ENCODE measurements around the gene SMARCA2. TPM values are rescaled to one million over a fixed set of nuclear protein-coding genes. Genes with fewer than 3 reads are reported as not detected.

SMARCA2 gene
- total RNA-seq (250 and 260 TPM in 2 replicates), polyA plus RNA-seq (75.3 and 78.1 TPM in 2 replicates), polyA minus RNA-seq (167 and 206 TPM in 2 replicates)
- 133 TPM for total RNA-seq (2013)

GRCh38 chr9:2014696-2015580, at the start of gene SMARCA2:
Gene SMARCA2 (plus strand): TSS chr9:2015347. CDS start chr9:2029023, 13,676 bp downstream.
- no peak for TF ChIP-seq EZH2 (IDR thresholded peaks at IDR 0.05; ENCODE audit: borderline replicate concordance, insufficient read depth, low read depth, low read length, poor library complexity, severe bottlenecking)
- TF ChIP-seq, protein P1, sequence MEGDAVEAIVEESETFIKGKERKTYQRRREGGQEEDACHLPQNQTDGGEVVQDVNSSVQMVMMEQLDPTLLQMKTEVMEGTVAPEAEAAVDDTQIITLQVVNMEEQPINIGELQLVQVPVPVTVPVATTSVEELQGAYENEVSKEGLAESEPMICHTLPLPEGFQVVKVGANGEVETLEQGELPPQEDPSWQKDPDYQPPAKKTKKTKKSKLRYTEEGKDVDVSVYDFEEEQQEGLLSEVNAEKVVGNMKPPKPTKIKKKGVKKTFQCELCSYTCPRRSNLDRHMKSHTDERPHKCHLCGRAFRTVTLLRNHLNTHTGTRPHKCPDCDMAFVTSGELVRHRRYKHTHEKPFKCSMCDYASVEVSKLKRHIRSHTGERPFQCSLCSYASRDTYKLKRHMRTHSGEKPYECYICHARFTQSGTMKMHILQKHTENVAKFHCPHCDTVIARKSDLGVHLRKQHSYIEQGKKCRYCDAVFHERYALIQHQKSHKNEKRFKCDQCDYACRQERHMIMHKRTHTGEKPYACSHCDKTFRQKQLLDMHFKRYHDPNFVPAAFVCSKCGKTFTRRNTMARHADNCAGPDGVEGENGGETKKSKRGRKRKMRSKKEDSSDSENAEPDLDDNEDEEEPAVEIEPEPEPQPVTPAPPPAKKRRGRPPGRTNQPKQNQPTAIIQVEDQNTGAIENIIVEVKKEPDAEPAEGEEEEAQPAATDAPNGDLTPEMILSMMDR (IDR thresholded peaks at IDR 0.05) = no peak
- H3K9ac ChIP-seq (ENCODE audit: low read length) = peak within 1 kb of the TSS; percentile 94

More at GRCh38 chr9:2014696-2015580, at the start of gene SMARCA2:
- Histone ChIP-seq H3K4me3 (ENCODE audit: control extremely low read depth in 1 of 5, extremely low read depth in 1 of 5, insufficient read depth in 1 of 5, low read depth in 2 of 5, low read length in 4 of 5) (peak within 1 kb of the TSS; percentile 84 to 98 (median 89)), H3K27me3 (replicated peaks in 1 of 4; ENCODE audit: control extremely low read depth in 1 of 4, control insufficient read depth in 3 of 4, insufficient read depth in 4 of 4, low read length in 3 of 4) (no peaks in the 10 kb centered on the region), H3K4me1 (ENCODE audit: control insufficient read depth in 2 of 2, insufficient read depth in 2 of 2, low read length in 2 of 2) (peaks cover 23 to 24% of the 10 kb centered on the region in 2 donors), H3K79me2 (ENCODE audit: control insufficient read depth, insufficient read depth, low read length) (peaks cover 30% of the 10 kb centered on the region), H3K4me2 (replicated peaks; ENCODE audit: low read depth, low read length, poor library complexity, severe bottlenecking) (peak within 1 kb of the TSS; percentile 93), H4K20me1 (ENCODE audit: control insufficient read depth, insufficient read depth, low read length, poor library complexity, severe bottlenecking) (peaks cover 15% of the 10 kb centered on the region), H2AFZ (ENCODE audit: insufficient read depth, low read depth, low read length, poor library complexity, severe bottlenecking) (peak within 1 kb of the TSS; percentile 98), H3K36me3 (replicated peaks in 1 of 2; ENCODE audit: control extremely low read depth in 1 of 2, control insufficient read depth in 1 of 2, extremely low read depth in 1 of 2, insufficient read depth in 2 of 2, low read length in 1 of 2) (no peaks in the 10 kb centered on the region), H3K9me3 (ENCODE audit: control extremely low read depth in 1 of 3, control insufficient read depth in 2 of 3, insufficient read depth in 1 of 3, low read length in 2 of 3) (no peaks in the 10 kb centered on the region), H3K27ac (ENCODE audit: low read length in 2 of 2) (peak within 1 kb of the TSS; percentile 91 to 94)
- Mint-ChIP-seq H3K9me3 (ENCODE audit: insufficient read depth) (no peaks in the 10 kb centered on the region), H3K4me3 (peak within 1 kb of the TSS; percentile 100), H3K27me3 (peaks cover 20% of the 10 kb centered on the region), H3K27ac (peak within 1 kb of the TSS; percentile 99), H3K4me1 (peaks cover 27% of the 10 kb centered on the region)
- ChIA-PET POLR2A (interaction anchor here (0.5 to 0.8 kb wide), 3 partner anchors 39 to 1169 kb away, joined by 5 to 10 read pairs (median 7); partner anchors contain the start of gene PUM3), CTCF (interaction anchor here (0.7 to 1.0 kb wide), 2 partner anchors 39 to 72 kb away, joined by 3 read pairs; no protein-coding TSS in a partner anchor)
- ATAC-seq (ENCODE audit: low read depth) (peak; percentile 79), DNase-seq (peak; percentile 97)
- intact Hi-C loops (cut with micrococcal nuclease) = loop anchor here (1.0 to 10.0 kb wide), 3 partner anchors 11 to 820 kb away; no protein-coding TSS in a partner anchor
- WGBS (ENCODE audit: insufficient coverage) = under 1% methylated on average over 34 of the region's 71 CpGs
